HEK293T (cell line): ENCODE results near the gene HLA-DQB2.

Experiments used
- ARNT ChIP-seq: fragments of 450-650 bp; IDR thresholded peaks from 2 replicates; pipeline ENCODE4 v1.6.1; 2017; ENCODE audit warnings: mild to moderate bottlenecking
- BHLHE40 ChIP-seq: fragments of 450-650 bp; IDR thresholded peaks from 2 replicates; pipeline ENCODE4 v1.6.1; 2016; ENCODE audit warnings: mild to moderate bottlenecking, moderate library complexity, borderline replicate concordance
- CTBP1 ChIP-seq: fragments of 450-650 bp; IDR thresholded peaks from 2 replicates; pipeline ENCODE4 v1.6.1; 2016; ENCODE audit warnings: borderline replicate concordance
- ELF4 ChIP-seq: fragments of 450-650 bp; IDR thresholded peaks from 2 replicates; pipeline ENCODE4 v1.6.1; 2017; ENCODE audit warnings: antibody characterized with exemption
- FOXA1 ChIP-seq: fragments of 450-650 bp; IDR thresholded peaks from 2 replicates; pipeline ENCODE4 v1.6.1; 2016; ENCODE audit warnings: mild to moderate bottlenecking
- FOXK2 ChIP-seq: fragments of 450-650 bp; IDR thresholded peaks from 2 replicates; pipeline ENCODE4 v1.6.1; 2016; ENCODE audit warnings: mild to moderate bottlenecking
- FOXM1 ChIP-seq: fragments of 450-650 bp; IDR thresholded peaks from 2 replicates; pipeline ENCODE4 v1.6.1; 2017; ENCODE audit warnings: mild to moderate bottlenecking, borderline replicate concordance
- HDGF ChIP-seq: fragments of 450-650 bp; IDR thresholded peaks from 2 replicates; pipeline ENCODE4 v1.6.1; 2017; ENCODE audit warnings: antibody characterized with exemption, borderline replicate concordance
- L3MBTL2 ChIP-seq: fragments of 450-650 bp; conservative IDR thresholded peaks from 2 replicates; pipeline ENCODE4 v1.6.1; 2016; ENCODE audit warnings: mild to moderate bottlenecking
- SP1 ChIP-seq: fragments of 450-650 bp; IDR thresholded peaks from 2 replicates; pipeline ENCODE4 v1.6.1; 2017
- SUZ12 ChIP-seq: fragments of 450-650 bp; IDR thresholded peaks from 2 replicates; pipeline ENCODE4 v1.6.1; 2016; ENCODE audit warnings: mild to moderate bottlenecking
- TARDBP ChIP-seq: fragments of 450-650 bp; IDR thresholded peaks from 2 replicates; pipeline ENCODE4 v1.6.1; 2016
- ZNF384 ChIP-seq: fragments of 450-650 bp; IDR thresholded peaks from 2 replicates; pipeline ENCODE4 v1.6.1; 2016

DNA sequence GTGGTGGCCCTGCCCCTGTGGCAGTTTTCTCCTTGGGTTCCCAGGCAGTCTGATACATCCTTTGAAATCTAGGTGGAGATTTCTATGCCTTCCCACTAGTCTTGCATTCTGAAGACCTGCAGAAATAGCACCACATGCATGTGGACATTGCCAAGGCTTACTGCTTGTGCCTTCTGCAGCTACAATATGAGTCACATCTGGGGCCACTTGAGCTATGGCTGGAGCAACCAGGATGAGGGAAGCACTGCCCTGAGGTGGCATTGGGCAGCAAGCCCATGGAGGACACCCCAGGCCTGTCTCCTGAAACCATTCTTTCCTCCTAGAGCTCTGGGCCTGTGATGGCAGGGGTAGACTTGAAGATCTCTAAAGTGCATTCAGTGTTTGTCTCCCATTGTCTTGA, 15.7 kb upstream of the HLA-DQB2 start:
- TF ChIP-seq FOXK2 (no peak), TARDBP (no peak), SUZ12 (no peak), BHLHE40 (no peak), FOXM1 (no peak), CTBP1 (no peak), ELF4 (no peak), FOXA1 (no peak), ZNF384 (no peak), L3MBTL2 (no peak), SP1 (no peak), HDGF (no peak), ARNT (no peak)
